Measurements from ENCODE around the gene HDLBP. TPM values are rescaled to one million over a fixed set of nuclear protein-coding genes. Genes with fewer than 3 reads are reported as not detected.

Gene HDLBP
- total and polyA plus RNA-seq, 2 of the 4 experiments (the other 2 are of a cell fraction) = 648 to 1,165 TPM

DNA sequence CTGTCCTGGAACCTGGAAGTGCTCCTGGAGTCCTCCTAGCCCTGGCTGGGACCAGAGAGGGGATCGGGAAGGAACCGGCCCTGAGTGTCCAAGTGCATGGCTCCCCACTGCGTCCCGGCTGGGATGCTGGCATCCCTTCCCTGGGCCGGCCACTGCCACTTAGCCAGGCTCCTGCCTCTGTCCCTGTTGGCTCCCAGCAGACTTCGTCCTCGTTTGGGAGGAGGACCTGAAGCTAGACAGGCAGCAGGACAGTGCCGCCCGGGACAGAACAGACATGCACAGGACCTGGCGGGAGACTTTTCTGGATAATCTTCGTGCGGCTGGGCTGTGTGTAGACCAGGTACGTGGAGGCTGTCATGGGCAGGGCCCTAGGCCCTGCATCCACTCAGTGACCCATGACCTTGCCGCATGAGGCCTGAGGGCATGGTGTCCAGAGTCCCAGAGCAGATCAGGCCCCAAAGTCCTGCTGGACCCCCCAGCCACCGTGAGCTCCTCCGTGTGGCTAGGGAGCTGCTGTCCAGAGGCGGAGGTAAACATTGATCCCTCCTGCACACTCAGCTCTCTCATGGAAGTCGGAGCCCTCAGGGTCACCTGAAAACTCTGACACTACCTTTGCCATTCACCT, 119.9 kb downstream of the HDLBP start:
- Histone ChIP-seq H3K27ac (ENCODE audit: insufficient read depth, low read length) (no peak overlapping the region), H2BK20ac (ENCODE audit: low read depth, low read length) (no peak overlapping the region), H4K5ac (ENCODE audit: low read depth, low read length) (no peak overlapping the region), H3K14ac (replicated peaks; ENCODE audit: low read depth, low read length) (no peak overlapping the region), H3K27me3 (ENCODE audit: control insufficient read depth, insufficient read depth, low read length) (peaks cover 21% of the 10 kb centered on the region), H4K20me1 (ENCODE audit: insufficient read depth, low read length) (no peaks in the 10 kb centered on the region; the same call in 1 of the 2 replicates), H3K4me2 (ENCODE audit: low read depth, low read length) (no peak overlapping the region), H3K18ac (ENCODE audit: low read depth, low read length) (no peak overlapping the region), H2BK5ac (ENCODE audit: low read depth, low read length, poor library complexity, severe bottlenecking) (no peak overlapping the region), H3K4ac (ENCODE audit: low read depth, low read length) (no peak overlapping the region), H3K23ac (ENCODE audit: low read depth, low read length) (no peak overlapping the region), H3K36me3 (ENCODE audit: control insufficient read depth, insufficient read depth, low read length) (no peaks in the 10 kb centered on the region), H2BK120ac (ENCODE audit: low read depth, low read length) (no peak overlapping the region), H4K91ac (ENCODE audit: insufficient read depth, low read depth, low read length) (no peak overlapping the region), H3K79me1 (ENCODE audit: low read depth in 1 of 2, low read length in 2 of 2) (no peaks in the 10 kb centered on the region), H3K9me1 (ENCODE audit: insufficient read depth, low read length) (no peaks in the 10 kb centered on the region), H2AK9ac (replicated peaks; ENCODE audit: low read depth, low read length, poor library complexity) (no peak overlapping the region), H3K4me3 (ENCODE audit: insufficient read depth, low read depth, low read length) (no peak overlapping the region), H3K4me1 (ENCODE audit: control insufficient read depth, insufficient read depth, low read length) (no peaks in the 10 kb centered on the region), H3K9ac (ENCODE audit: low read depth, low read length) (no peak overlapping the region), H3K9me3 (ENCODE audit: control insufficient read depth, insufficient read depth, low read length) (no peaks in the 10 kb centered on the region), H2AFZ (replicated peaks; ENCODE audit: low read length, poor library complexity) (no peak overlapping the region), H2BK15ac (ENCODE audit: low read depth, low read length) (no peak overlapping the region), H2AK5ac (ENCODE audit: low read depth, low read length) (no peak overlapping the region), H3K56ac (ENCODE audit: extremely low read depth, insufficient read depth, low read length) (no peak overlapping the region), H4K8ac (ENCODE audit: low read depth in 2 of 2, low read length in 2 of 2) (no peak overlapping the region)
- no peak for DNase-seq
- intact Hi-C loops (cut with micrococcal nuclease) = no loop called here
- TF ChIP-seq RAD21 (IDR thresholded peaks at IDR 0.05; ENCODE audit: low read length) (no peak), POLR2A (IDR thresholded peaks at IDR 0.05; ENCODE audit: low read depth, low read length) (no peak), RCOR1 (IDR thresholded peaks at IDR 0.05; ENCODE audit: insufficient replicate concordance, low read length) (no peak), MAFK (IDR thresholded peaks at IDR 0.05; ENCODE audit: low read depth, low read length) (no peak), RFX5 (IDR thresholded peaks at IDR 0.05; ENCODE audit: low read depth, low read length) (no peak), NFE2L2 (IDR thresholded peaks at IDR 0.05; ENCODE audit: low read depth, low read length) (no peak), MXI1 (IDR thresholded peaks at IDR 0.05; ENCODE audit: borderline replicate concordance, low read depth, low read length) (no peak), SMC3 (IDR thresholded peaks at IDR 0.05; ENCODE audit: low read depth, low read length) (no peak), CHD1 (IDR thresholded peaks at IDR 0.05; ENCODE audit: low read depth, low read length) (no peak), MAZ (IDR thresholded peaks at IDR 0.05; ENCODE audit: borderline replicate concordance, low read depth, low read length) (no peak), FOS (IDR thresholded peaks at IDR 0.05; ENCODE audit: low read depth, low read length) (no peak), CEBPB (IDR thresholded peaks at IDR 0.05; ENCODE audit: low read depth, low read length) (no peak), BHLHE40 (IDR thresholded peaks at IDR 0.05; ENCODE audit: low read depth, low read length) (no peak)
- TF ChIP-seq, protein P1, sequence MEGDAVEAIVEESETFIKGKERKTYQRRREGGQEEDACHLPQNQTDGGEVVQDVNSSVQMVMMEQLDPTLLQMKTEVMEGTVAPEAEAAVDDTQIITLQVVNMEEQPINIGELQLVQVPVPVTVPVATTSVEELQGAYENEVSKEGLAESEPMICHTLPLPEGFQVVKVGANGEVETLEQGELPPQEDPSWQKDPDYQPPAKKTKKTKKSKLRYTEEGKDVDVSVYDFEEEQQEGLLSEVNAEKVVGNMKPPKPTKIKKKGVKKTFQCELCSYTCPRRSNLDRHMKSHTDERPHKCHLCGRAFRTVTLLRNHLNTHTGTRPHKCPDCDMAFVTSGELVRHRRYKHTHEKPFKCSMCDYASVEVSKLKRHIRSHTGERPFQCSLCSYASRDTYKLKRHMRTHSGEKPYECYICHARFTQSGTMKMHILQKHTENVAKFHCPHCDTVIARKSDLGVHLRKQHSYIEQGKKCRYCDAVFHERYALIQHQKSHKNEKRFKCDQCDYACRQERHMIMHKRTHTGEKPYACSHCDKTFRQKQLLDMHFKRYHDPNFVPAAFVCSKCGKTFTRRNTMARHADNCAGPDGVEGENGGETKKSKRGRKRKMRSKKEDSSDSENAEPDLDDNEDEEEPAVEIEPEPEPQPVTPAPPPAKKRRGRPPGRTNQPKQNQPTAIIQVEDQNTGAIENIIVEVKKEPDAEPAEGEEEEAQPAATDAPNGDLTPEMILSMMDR (conservative IDR thresholded peaks at IDR 0.05; ENCODE audit: low read depth, low read length) = no peak
- TF ChIP-seq, protein P2, sequence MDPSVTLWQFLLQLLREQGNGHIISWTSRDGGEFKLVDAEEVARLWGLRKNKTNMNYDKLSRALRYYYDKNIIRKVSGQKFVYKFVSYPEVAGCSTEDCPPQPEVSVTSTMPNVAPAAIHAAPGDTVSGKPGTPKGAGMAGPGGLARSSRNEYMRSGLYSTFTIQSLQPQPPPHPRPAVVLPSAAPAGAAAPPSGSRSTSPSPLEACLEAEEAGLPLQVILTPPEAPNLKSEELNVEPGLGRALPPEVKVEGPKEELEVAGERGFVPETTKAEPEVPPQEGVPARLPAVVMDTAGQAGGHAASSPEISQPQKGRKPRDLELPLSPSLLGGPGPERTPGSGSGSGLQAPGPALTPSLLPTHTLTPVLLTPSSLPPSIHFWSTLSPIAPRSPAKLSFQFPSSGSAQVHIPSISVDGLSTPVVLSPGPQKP (IDR thresholded peaks at IDR 0.05; ENCODE audit: borderline replicate concordance, low read depth, low read length) = no peak
- TF ChIP-seq, protein P3, sequence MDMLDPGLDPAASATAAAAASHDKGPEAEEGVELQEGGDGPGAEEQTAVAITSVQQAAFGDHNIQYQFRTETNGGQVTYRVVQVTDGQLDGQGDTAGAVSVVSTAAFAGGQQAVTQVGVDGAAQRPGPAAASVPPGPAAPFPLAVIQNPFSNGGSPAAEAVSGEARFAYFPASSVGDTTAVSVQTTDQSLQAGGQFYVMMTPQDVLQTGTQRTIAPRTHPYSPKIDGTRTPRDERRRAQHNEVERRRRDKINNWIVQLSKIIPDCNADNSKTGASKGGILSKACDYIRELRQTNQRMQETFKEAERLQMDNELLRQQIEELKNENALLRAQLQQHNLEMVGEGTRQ (IDR thresholded peaks at IDR 0.05; ENCODE audit: low read depth, low read length) = no peak
- no peak for ATAC-seq (ENCODE audit: low read depth)
- no TSS peak for BruUV-seq (replicated peaks)
- ChIA-PET POLR2A (ENCODE audit: unreplicated experiment) (no interaction called here), CTCF (no interaction called here)
- in situ Hi-C loops (cut with MboI; ENCODE audit: low sequenced_read_pairs) = no loop called here
- WGBS, 2 experiments (ENCODE audit: extremely low coverage in 2 of 2, insufficient read length in 1 of 2) = 79% methylated on average over 11 of the region's 18 CpGs; no CpG with 5 or more reads in 1 of the 2 experiments
- dilution Hi-C loops (cut with HindIII; ENCODE audit: low sequenced_read_pairs, unreplicated experiment) = no loop called here
